Neural cell (in vitro differentiated cells): Measurements from ENCODE around the gene ABCA1.

Experiments used
- CTCF ChIP-seq: fragments of 450-650 bp; IDR thresholded peaks from 2 replicates; pipeline ENCODE4 v1.5.1; 2014; ENCODE audit warnings: antibody characterized with exemption, mild to moderate bottlenecking, moderate library complexity; ENCODE audit not compliant: poor library complexity, severe bottlenecking
- EP300 ChIP-seq: fragments of 450-650 bp; conservative IDR thresholded peaks from 2 replicates; pipeline ENCODE4 v1.6.1; 2014; ENCODE audit warnings: antibody characterized with exemption, mild to moderate bottlenecking, moderate library complexity; ENCODE audit not compliant: poor library complexity, severe bottlenecking
- EZH2 ChIP-seq: fragments of 200-600, 300-800 bp; shearing (Covaris generic), sonication (generic); IDR thresholded peaks from 2 replicates; pipeline ENCODE4 v1.6.1; 2014; ENCODE audit warnings: antibody characterized with exemption, low read length, borderline replicate concordance, mild to moderate bottlenecking; ENCODE audit not compliant: insufficient read depth, poor library complexity, severe bottlenecking
- POLR2AphosphoS5 ChIP-seq: IDR thresholded peaks from 2 replicates; pipeline ENCODE4 v1.6.1; 2012
- RAD21 ChIP-seq: fragments of 450-650 bp; conservative IDR thresholded peaks from 2 replicates; pipeline ENCODE4 v1.6.1; 2014; ENCODE audit warnings: antibody characterized with exemption, mild to moderate bottlenecking, moderate library complexity
- REST ChIP-seq: IDR thresholded peaks from 2 replicates; pipeline ENCODE4 v1.6.1; 2012; ENCODE audit warnings: borderline replicate concordance

- TF ChIP-seq CTCF (no peak), EZH2 (no peak), REST (no peak), EP300 (no peak), POLR2AphosphoS5 (no peak), RAD21 (no peak)
These were observed 55.9 kb downstream of the ABCA1 start for GRCh38 chr9:104871961-104872527.
